ENCODE data around the gene NEMF.
A peak's percentile ranks its signal among the peaks of the same experiment; 100 is the strongest.

The NEMF gene

DNA sequence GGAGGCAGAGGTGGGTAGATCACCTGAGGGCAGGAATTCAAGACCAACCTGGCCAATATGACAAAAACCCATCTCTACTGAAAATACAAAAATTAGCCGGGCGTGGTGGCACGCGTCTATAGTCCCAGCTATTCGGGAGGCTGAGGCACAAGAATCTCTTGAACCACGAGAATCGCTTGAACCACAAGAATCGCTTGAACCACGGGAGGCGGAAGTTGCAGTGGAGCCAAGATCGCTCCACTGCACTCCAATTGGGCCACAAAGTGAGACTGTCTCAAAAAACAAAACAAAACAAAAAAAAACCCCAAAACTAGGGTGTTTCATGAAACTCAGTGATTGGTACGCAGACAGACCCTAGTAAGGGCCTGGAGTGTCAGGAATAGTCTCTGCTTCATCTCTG is 33.9 kb upstream of the NEMF start:
- no peak for TF ChIP-seq RAD21 (IDR thresholded peaks at IDR 0.05; ENCODE audit: low read depth)
- TF ChIP-seq, protein P1, sequence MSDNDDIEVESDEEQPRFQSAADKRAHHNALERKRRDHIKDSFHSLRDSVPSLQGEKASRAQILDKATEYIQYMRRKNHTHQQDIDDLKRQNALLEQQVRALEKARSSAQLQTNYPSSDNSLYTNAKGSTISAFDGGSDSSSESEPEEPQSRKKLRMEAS (IDR thresholded peaks at IDR 0.05): no peak
- TF ChIP-seq, protein P2, sequence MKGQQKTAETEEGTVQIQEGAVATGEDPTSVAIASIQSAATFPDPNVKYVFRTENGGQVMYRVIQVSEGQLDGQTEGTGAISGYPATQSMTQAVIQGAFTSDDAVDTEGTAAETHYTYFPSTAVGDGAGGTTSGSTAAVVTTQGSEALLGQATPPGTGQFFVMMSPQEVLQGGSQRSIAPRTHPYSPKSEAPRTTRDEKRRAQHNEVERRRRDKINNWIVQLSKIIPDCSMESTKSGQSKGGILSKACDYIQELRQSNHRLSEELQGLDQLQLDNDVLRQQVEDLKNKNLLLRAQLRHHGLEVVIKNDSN (IDR thresholded peaks at IDR 0.05): no peak

DNA sequence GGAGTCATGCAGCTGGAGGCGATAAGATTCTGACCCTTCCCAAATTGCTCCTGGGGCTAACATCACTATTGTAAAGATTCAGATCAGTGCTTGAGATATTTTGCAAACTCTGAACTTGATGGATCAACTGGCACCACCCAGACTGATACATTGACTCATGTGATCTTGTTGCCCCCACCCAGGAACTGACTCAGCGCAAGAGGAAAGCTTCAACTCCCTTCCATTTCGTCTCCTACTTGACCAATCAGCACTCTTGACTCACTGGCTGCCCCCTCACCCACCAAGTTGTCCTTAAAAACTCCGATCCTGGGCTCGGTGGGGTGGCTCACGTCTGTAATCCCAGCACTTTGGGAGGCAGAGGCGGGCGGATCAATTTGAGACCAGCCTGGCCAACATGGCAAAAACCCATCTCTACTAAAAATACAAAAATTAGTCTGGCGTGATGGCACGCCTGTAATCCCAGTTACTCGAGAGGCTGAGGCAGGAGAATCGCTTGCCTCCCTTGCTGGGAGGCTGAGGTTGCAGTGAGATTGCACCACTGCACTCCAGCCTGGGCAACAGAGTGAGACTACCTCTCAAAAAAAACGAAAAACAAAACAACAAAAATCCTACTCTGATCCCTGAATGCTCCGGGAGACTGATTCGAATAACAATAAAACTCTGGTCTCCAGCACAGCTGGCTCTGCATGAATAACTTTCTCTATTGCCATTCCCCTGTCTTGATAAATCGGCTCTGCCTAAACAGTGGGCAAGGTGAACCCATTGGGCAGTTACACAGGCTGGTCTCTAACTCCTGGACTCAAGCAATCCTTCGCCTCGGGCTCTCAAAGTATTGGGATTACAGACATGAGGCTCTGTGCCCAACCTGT is 30.5 kb upstream of the NEMF start:
- TF ChIP-seq CREB1 (IDR thresholded peaks at IDR 0.05; ENCODE audit: low read depth) (no peak), NFIC (IDR thresholded peaks at IDR 0.05) (no peak), TCF12 (IDR thresholded peaks at IDR 0.05; ENCODE audit: low read depth) (no peak), CEBPB (IDR thresholded peaks at IDR 0.05) (no peak), TEAD4 (IDR thresholded peaks at IDR 0.05) (no peak)
- TF ChIP-seq, protein P3, sequence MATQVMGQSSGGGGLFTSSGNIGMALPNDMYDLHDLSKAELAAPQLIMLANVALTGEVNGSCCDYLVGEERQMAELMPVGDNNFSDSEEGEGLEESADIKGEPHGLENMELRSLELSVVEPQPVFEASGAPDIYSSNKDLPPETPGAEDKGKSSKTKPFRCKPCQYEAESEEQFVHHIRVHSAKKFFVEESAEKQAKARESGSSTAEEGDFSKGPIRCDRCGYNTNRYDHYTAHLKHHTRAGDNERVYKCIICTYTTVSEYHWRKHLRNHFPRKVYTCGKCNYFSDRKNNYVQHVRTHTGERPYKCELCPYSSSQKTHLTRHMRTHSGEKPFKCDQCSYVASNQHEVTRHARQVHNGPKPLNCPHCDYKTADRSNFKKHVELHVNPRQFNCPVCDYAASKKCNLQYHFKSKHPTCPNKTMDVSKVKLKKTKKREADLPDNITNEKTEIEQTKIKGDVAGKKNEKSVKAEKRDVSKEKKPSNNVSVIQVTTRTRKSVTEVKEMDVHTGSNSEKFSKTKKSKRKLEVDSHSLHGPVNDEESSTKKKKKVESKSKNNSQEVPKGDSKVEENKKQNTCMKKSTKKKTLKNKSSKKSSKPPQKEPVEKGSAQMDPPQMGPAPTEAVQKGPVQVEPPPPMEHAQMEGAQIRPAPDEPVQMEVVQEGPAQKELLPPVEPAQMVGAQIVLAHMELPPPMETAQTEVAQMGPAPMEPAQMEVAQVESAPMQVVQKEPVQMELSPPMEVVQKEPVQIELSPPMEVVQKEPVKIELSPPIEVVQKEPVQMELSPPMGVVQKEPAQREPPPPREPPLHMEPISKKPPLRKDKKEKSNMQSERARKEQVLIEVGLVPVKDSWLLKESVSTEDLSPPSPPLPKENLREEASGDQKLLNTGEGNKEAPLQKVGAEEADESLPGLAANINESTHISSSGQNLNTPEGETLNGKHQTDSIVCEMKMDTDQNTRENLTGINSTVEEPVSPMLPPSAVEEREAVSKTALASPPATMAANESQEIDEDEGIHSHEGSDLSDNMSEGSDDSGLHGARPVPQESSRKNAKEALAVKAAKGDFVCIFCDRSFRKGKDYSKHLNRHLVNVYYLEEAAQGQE (IDR thresholded peaks at IDR 0.05; ENCODE audit: low read depth): no peak

DNA sequence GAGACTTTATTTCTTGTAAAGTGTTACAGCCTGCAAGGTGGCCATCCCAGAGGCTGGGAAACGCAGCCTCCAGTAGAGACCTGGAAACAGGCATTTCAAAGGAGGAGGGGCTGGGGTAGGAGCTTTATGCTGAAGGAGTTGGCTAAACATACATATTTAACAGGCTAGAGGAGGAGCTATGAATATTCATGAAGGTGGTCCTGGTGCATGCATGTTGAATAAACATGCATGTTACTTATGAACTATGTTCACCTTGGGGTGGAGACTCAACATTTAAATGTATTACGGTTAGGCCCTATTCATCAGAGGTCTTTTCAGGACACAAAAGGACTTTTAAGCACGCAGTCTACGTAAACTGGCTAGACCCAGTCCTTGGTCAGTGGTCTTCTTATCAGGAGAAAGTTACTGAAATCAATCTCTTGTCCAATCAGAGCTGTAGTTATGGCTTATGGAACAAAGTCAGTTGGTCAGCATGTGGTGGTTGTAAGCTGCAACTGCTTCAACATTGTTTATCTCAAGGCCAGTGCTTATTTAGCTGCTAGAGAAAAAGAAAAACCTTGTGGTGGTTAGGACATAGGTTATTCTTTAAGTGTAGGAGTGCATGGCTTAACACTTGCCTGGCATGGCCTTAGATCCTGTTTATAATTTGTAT is 28.9 kb upstream of the NEMF start:
- no peak for TF ChIP-seq RAD21 (IDR thresholded peaks at IDR 0.05; ENCODE audit: low read depth)
- TF ChIP-seq YY1 (IDR thresholded peaks at IDR 0.05; ENCODE audit: low read depth): no peak
- no peak for TF ChIP-seq CREB1 (IDR thresholded peaks at IDR 0.05; ENCODE audit: low read depth)
- TF ChIP-seq, protein P2 (IDR thresholded peaks at IDR 0.05): no peak
- TF ChIP-seq ZBTB7A (IDR thresholded peaks at IDR 0.05; ENCODE audit: low read depth): no peak
- TF ChIP-seq, protein P1 (IDR thresholded peaks at IDR 0.05): no peak
- no peak for TF ChIP-seq CEBPB (IDR thresholded peaks at IDR 0.05)
- TF ChIP-seq EP300 (IDR thresholded peaks at IDR 0.05; ENCODE audit: borderline replicate concordance): no peak
- no peak for TF ChIP-seq TAF1 (IDR thresholded peaks at IDR 0.05; ENCODE audit: low read depth)
- TF ChIP-seq, protein P3 (IDR thresholded peaks at IDR 0.05; ENCODE audit: low read depth): no peak
- TF ChIP-seq EGR1 (IDR thresholded peaks at IDR 0.05): no peak
- TF ChIP-seq TEAD4 (IDR thresholded peaks at IDR 0.05): no peak

DNA sequence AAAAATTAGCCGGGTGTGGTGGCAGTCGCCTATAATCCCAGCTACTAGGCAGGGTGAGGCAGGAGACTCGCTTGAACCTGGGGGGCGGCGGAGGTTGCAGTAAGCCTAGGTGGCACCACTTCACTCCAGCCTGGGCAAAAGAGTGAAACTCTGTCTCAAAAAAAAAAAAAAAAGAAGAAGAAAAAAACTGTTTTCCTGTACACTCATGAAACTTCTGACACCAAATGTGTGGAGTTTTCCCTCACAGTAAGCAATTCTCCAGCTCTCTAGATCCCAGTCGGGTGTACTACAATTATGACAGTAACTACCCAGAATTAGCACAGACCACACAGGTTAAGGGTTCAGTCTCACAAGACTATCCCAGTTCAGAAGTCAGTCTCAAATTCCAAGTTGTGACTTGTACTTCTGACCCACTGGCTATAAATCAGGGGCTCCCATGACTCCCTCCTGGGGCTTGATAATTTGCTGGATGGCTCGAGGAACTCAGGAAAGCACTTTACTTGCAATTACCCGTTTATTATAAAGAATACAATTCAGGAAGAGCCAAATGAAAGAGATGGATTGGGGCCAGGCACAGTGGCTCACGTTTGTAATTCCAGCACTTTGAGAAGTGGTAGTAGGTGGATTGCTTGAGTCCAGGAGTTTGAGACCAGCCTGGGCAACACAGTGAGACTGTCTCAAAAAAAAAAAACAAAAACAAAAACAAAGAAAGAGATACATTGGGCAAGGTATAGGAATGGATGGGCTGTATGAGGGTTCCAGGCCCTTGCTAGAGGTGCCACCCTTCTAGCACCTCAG is 27.9 kb upstream of the NEMF start:
- TF ChIP-seq EP300 (IDR thresholded peaks at IDR 0.05; ENCODE audit: borderline replicate concordance) (no peak), NFIC (IDR thresholded peaks at IDR 0.05) (peak; percentile 30; the same call in 1 of the 2 replicates), TCF12 (IDR thresholded peaks at IDR 0.05; ENCODE audit: low read depth) (no peak)
- TF ChIP-seq, protein P1 (IDR thresholded peaks at IDR 0.05): no peak

DNA sequence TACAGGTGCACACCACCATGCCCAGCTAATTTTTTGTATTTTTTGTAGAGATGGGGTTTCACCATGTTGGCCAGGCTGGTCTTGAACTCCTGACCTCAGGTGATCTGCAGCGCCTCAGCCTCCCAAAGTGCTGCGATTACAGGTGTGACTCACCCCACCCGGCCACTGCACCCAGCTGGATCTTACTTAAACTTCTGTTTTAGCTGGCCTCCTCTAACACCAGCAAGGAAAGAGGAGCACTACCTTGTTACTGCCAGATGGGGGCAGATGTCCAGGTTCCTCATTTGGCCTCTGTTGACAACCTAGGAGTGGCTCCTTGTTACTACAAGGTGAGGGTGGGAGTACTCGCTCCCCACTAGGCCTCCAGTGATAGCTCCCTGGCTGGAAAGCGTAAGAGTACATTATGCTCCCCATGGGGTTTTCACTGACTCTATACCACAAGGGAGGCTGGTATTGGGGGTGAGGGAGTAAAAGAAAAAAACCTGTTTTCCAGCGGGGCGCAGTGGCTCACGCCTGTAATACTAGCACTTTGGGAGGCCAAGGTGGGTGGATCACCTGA is 27.1 kb upstream of the NEMF start:
- TF ChIP-seq RAD21 (IDR thresholded peaks at IDR 0.05; ENCODE audit: low read depth): peak; percentile 71
- no peak for TF ChIP-seq FOXM1 (IDR thresholded peaks at IDR 0.05; ENCODE audit: borderline replicate concordance, low read depth)
